K562 (cell line): ENCODE measurements around the gene SYT8. TPM values are rescaled to one million over a fixed set of nuclear protein-coding genes. Genes with fewer than 3 reads are reported as not detected.

Source experiments
- ATAC-seq: fragments of 200-7000 bp; cut with Tn5 transposase; 3 replicates; pipeline ENCODE4 v1.9.1; 2020; ENCODE audit warnings: moderate library complexity
- BruUV-seq: library from RNA; stranded (reverse); fragments of 400-500 nt; replicated peaks from 2 replicates; lab custom pipeline; 2021; lab: Mats Ljungman, UMichigan
- CTCF ChIA-PET: fragments of 300-600 bp; formaldehyde crosslinking; extraction: SDS; loops from one replicate; lab custom pipeline; 2021; ENCODE audit warnings: low intra/inter-chr PET ratio; lab: Yijun Ruan, JAX
- POLR2A ChIA-PET: fragments of 300-600, 350-650 bp; sonication (Branson Sonifier 250); formaldehyde crosslinking; extraction: SDS; loops from one replicate; lab custom pipeline; 2021; ENCODE audit warnings: antibody characterized with exemption, inconsistent platforms; lab: Yijun Ruan, JAX
- DNase-seq, 4 experiments: peaks; one replicate each; pipeline versions ENCODE4 v3.0.0 to v3.0.0-alpha.2; 2011 to 2018; ENCODE audit warnings: low spot score in 3 of 4, mixed read lengths in 3 of 4; ENCODE audit errors: extremely low read depth in 1 of 4
- FAIRE-seq: peaks from 2 replicates; lab custom pipeline; 2011; peaks lifted over from hg19 to GRCh38; lab: Jason Lieb, UNC
- H2AFZ ChIP-seq: 2 replicates; pipeline ENCODE4 v1.6.0; 2011; ENCODE audit warnings: low read depth, low read length, control low read depth, inconsistent platforms
- H3K27ac ChIP-seq: fragments of 200-600 bp; 3 replicates; pipeline ENCODE4 v1.8.0; 2011; ENCODE audit warnings: low read depth, mild to moderate bottlenecking, control low read depth, inconsistent platforms, low read length, moderate library complexity, mixed read lengths; ENCODE audit errors: extremely low read depth
- H3K27me3 ChIP-seq, 2 experiments: fragments of 300-600 bp in 1 of 2; 2 replicates in 1 of 2; 3 replicates in 1 of 2; pipeline versions ENCODE4 v1.6.0 to v1.8.0; 2011; ENCODE audit warnings: inconsistent platforms in 2 of 2, low read length in 2 of 2, mild to moderate bottlenecking in 1 of 2, mixed read lengths in 1 of 2, moderate library complexity in 1 of 2; ENCODE audit not compliant: control insufficient read depth in 2 of 2, insufficient read depth in 2 of 2
- H3K36me3 ChIP-seq: fragments of 300-600 bp; 3 replicates; pipeline ENCODE4 v1.8.0; 2011; ENCODE audit warnings: mild to moderate bottlenecking, low read length, inconsistent platforms; ENCODE audit not compliant: control insufficient read depth, insufficient read depth
- H3K4me1 ChIP-seq, 2 experiments: fragments of 200-600 bp in 1 of 2; replicated peaks in 1 of 2; 2 replicates in 1 of 2; 3 replicates in 1 of 2; pipeline versions ENCODE4 v1.5.1 to v1.8.0; 2011; ENCODE audit warnings: inconsistent platforms in 2 of 2, low read length in 2 of 2, mild to moderate bottlenecking in 1 of 2, mixed read lengths in 1 of 2, moderate library complexity in 1 of 2; ENCODE audit not compliant: control insufficient read depth in 2 of 2, insufficient read depth in 2 of 2
- H3K4me2 ChIP-seq: 2 replicates; pipeline ENCODE4 v1.6.1; 2011; ENCODE audit warnings: low read length, control low read depth, inconsistent platforms, mixed read lengths; ENCODE audit not compliant: insufficient read depth
- H3K4me3 ChIP-seq: fragments of 200-600 bp; sonication (generic), shearing (Covaris generic); 2 replicates; pipeline ENCODE4 v1.5.1; 2016; ENCODE audit warnings: control low read depth, inconsistent platforms
- H3K79me2 ChIP-seq: fragments of 200-600 bp; 3 replicates; pipeline ENCODE4 v1.8.0; 2011; ENCODE audit warnings: low read length, inconsistent platforms; ENCODE audit not compliant: control insufficient read depth, insufficient read depth
- H3K9ac ChIP-seq, 2 experiments: 2 replicates each; pipeline versions ENCODE4 v1.6.0 to v1.6.1; 2011; ENCODE audit warnings: low read depth in 2 of 2, low read length in 2 of 2, control low read depth in 1 of 2, inconsistent platforms in 1 of 2, mild to moderate bottlenecking in 1 of 2, mixed read lengths in 1 of 2; ENCODE audit not compliant: insufficient read depth in 1 of 2
- H3K9me1 ChIP-seq: one replicate; pipeline ENCODE4 v1.6.0; 2011; ENCODE audit warnings: inconsistent platforms, mild to moderate bottlenecking, low read length, moderate library complexity; ENCODE audit not compliant: control insufficient read depth, insufficient read depth
- H3K9me3 ChIP-seq: replicated peaks from 2 replicates; pipeline ENCODE4 v1.5.1; 2011; ENCODE audit warnings: low read depth, low read length, inconsistent platforms; ENCODE audit not compliant: control insufficient read depth, insufficient read depth
- H4K20me1 ChIP-seq: replicated peaks from 2 replicates; pipeline ENCODE4 v1.6.1; 2011; ENCODE audit warnings: low read length, inconsistent platforms, mixed read lengths; ENCODE audit not compliant: control insufficient read depth, insufficient read depth
- CHD2 ChIP-seq: IDR thresholded peaks from 2 replicates; pipeline ENCODE4 v1.6.1; 2011; ENCODE audit warnings: low read depth, low read length
- DIDO1 ChIP-seq: fragments of 450-650 bp; IDR thresholded peaks from 2 replicates; pipeline ENCODE4 v1.6.1; 2016; ENCODE audit warnings: low read depth, missing biosample characterization, missing genetic modification characterization
- ETV6 ChIP-seq, 3 experiments: fragments of 150-350 bp in 1 of 3; sonication (generic) in 1 of 3; formaldehyde crosslinking in 1 of 3; IDR thresholded peaks; 2 replicates each; pipeline versions ENCODE4 v1.6.1 to v1.8.0; 2014 to 2022; ENCODE audit warnings: borderline replicate concordance in 2 of 3, low read depth in 2 of 3, antibody characterized with exemption in 1 of 3, low read length in 1 of 3, mild to moderate bottlenecking in 1 of 3, missing genetic modification reagents in 1 of 3
- LARP7 ChIP-seq: fragments of 450-650 bp; IDR thresholded peaks from 2 replicates; pipeline ENCODE4 v1.6.1; 2016
- WGBS: fragments of 100-300 bp; shearing (Covaris generic); methylation state at CpG from one replicate; pipeline ENCODE4 v1.1.6; 2016; ENCODE audit warnings: low coverage, mixed read lengths; ENCODE audit not compliant: insufficient coverage; ENCODE audit errors: missing lambda C conversion rate; 5-methylcytosine and 5-hydroxymethylcytosine counted together
- in situ Hi-C: fragments of 300-500 bp; cut with MboI; formaldehyde crosslinking; loops from 4 replicates; pipeline ENCODE4 v1.15.0; 2018; ENCODE audit warnings: inconsistent platforms, mixed read lengths
- intact Hi-C: fragments of 100-400 bp; cut with micrococcal nuclease; formaldehyde crosslinking; loops from 2 replicates; pipeline ENCODE4 v1.14.2; 2022
- polyA plus RNA-seq, 8 experiments: library from polyadenylated mRNA; depleted of rRNA in 4 of 8; stranded (reverse) in 5 of 8; unstranded in 3 of 8; fragments of >200 nt; fragmentation: Nextera tagmentation in 2 of 8; fragmentation: Illumina TruSeq in 1 of 8; extraction: Ambion mirVana in 2 of 8; extraction: Trizol in 1 of 8; gene quantifications; 2 replicates each; pipeline versions ENCODE4 v1.2.1 to v1.2.3, GENCODE V29; 2011 to 2014; ENCODE audit warnings: inconsistent platforms in 1 of 8, missing spikeins in 1 of 8
- total RNA-seq, 7 experiments: library from RNA; depleted of rRNA in 6 of 7; stranded (reverse); fragments of >200 nt in 6 of 7; fragmentation: Illumina TruSeq in 2 of 7; extraction: Trizol in 2 of 7; gene quantifications; 2 replicates each; pipeline versions ENCODE4 v1.2.1 to v1.2.3, GENCODE V29; 2011 to 2021; ENCODE audit warnings: low replicate concordance in 1 of 7
- TF ChIP-seq, protein P1 (sequence below): IDR thresholded peaks from 2 replicates; pipeline ENCODE4 v1.6.1; 2011; ENCODE audit warnings: borderline replicate concordance, low read depth, mild to moderate bottlenecking, moderate library complexity, low read length; ENCODE audit not compliant: insufficient read depth, poor library complexity, severe bottlenecking
- TF ChIP-seq, protein P2 (sequence below), 3 experiments: IDR thresholded peaks in 2 of 3; conservative IDR thresholded peaks in 1 of 3; 2 replicates each; pipeline ENCODE4 v1.5.1; 2011 to 2012; ENCODE audit warnings: low read length in 3 of 3, mild to moderate bottlenecking in 3 of 3, control low read depth in 2 of 3, improper control_type of control experiment in 1 of 3, inconsistent platforms in 1 of 3, low read depth in 1 of 3, mixed read lengths in 1 of 3, moderate library complexity in 1 of 3; ENCODE audit not compliant: insufficient read depth in 2 of 3

Gene SYT8
- total and polyA plus RNA-seq, 9 of the 15 experiments (the other 6 are each of a cell fraction or from before 2014, with no cell fraction given), result not detected

DNA sequence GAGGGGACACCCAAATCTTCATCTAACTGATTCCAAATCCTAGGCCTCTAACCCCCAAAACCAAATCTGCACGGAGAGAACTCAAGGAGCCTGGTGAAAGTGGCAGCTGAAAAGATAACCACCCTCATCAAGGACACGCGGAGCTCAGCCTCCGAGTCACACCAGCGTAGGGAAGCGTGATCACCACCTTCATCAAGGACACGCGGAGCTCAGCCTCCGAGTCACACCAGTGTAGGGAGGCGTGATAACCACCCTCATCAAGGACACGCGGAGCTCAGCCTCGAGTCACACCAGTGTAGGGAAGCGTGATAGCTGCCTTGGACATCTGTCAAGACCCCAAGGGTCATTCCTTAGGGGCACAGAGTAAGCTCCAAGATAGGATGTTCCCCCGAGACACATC, 29.3 kb upstream of the SYT8 start (continued):
- TF ChIP-seq, protein P1, sequence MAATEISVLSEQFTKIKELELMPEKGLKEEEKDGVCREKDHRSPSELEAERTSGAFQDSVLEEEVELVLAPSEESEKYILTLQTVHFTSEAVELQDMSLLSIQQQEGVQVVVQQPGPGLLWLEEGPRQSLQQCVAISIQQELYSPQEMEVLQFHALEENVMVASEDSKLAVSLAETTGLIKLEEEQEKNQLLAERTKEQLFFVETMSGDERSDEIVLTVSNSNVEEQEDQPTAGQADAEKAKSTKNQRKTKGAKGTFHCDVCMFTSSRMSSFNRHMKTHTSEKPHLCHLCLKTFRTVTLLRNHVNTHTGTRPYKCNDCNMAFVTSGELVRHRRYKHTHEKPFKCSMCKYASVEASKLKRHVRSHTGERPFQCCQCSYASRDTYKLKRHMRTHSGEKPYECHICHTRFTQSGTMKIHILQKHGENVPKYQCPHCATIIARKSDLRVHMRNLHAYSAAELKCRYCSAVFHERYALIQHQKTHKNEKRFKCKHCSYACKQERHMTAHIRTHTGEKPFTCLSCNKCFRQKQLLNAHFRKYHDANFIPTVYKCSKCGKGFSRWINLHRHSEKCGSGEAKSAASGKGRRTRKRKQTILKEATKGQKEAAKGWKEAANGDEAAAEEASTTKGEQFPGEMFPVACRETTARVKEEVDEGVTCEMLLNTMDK, result no peak

DNA sequence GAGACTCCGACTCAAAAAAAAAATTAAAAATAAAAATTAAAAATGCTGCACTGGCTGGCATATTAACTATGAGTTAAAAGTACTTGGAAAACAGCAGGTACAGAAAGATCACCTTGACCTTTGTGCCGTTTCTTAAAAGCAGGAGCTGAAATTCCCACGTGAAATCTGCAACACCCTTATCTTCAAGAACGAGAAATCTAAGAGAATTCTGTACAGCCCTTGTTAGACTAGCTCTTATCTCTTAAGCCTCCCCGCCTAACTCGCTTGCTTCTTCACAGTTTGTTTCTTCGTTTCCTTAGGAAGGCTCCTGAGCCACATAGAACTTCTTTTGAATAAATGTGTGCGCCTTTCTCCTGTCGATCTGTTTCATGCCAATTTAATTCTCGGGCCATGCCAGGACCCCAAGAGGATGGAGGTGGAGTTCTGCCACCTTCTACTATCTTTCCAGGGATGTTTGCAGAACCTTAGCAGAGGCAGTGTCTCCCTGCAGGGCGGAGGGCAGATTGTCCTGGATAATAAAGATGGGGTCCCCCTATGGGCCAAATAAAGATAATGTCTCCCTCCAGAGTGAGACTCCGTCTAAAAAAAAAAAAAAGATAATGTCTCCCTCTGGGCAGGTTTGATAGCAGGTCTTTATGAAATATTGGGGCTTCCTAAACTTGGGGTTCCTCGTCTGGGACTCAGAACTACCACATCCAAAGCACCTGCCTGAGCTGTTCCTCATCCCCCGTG, 27.4 kb upstream of the SYT8 start:
- POLR2A ChIA-PET, result interaction anchor here (0.6 kb wide), 1 partner anchor 33 kb away, joined by 4 read pairs; no protein-coding TSS in a partner anchor
- CTCF ChIA-PET, result no interaction called here

More for the DNA sequence above, 27.4 kb upstream of the SYT8 start:
- peak in 2 of 4 experiments; percentile 39 to 44 for DNase-seq
- ATAC-seq, result no peak
- FAIRE-seq, result no peak
- H3K9me1 ChIP-seq, result no peaks in the 10 kb centered on the region
- peaks cover 38 to 56% of the 10 kb centered on the region in 2 experiments for H3K27me3 ChIP-seq
- in situ Hi-C loops (no loop called here), intact Hi-C loops (no loop called here)
- no peaks in the 10 kb centered on the region; the same call in 1 of the 2 replicates for H3K9me3 ChIP-seq
- H2AFZ ChIP-seq, result no peak overlapping the region
- no peaks in the 10 kb centered on the region for H3K79me2 ChIP-seq
- H4K20me1 ChIP-seq, result peaks cover 2% of the 10 kb centered on the region; the same call in 1 of the 2 replicates
- no peak overlapping the region for H3K4me2 ChIP-seq
- no peak overlapping the region for H3K9ac ChIP-seq
- no peak overlapping the region for H3K27ac ChIP-seq
- no peak overlapping the region for H3K4me3 ChIP-seq
- no TSS peak for BruUV-seq
- no peaks in the 10 kb centered on the region for H3K36me3 ChIP-seq
- TF ChIP-seq, protein P2, sequence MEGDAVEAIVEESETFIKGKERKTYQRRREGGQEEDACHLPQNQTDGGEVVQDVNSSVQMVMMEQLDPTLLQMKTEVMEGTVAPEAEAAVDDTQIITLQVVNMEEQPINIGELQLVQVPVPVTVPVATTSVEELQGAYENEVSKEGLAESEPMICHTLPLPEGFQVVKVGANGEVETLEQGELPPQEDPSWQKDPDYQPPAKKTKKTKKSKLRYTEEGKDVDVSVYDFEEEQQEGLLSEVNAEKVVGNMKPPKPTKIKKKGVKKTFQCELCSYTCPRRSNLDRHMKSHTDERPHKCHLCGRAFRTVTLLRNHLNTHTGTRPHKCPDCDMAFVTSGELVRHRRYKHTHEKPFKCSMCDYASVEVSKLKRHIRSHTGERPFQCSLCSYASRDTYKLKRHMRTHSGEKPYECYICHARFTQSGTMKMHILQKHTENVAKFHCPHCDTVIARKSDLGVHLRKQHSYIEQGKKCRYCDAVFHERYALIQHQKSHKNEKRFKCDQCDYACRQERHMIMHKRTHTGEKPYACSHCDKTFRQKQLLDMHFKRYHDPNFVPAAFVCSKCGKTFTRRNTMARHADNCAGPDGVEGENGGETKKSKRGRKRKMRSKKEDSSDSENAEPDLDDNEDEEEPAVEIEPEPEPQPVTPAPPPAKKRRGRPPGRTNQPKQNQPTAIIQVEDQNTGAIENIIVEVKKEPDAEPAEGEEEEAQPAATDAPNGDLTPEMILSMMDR (IDR thresholded peaks at IDR 0.05 in 2 of 3, conservative IDR thresholded peaks at IDR 0.05 in 1 of 3; ENCODE audit: insufficient read depth in 2 of 3, low read depth in 1 of 3, low read length in 3 of 3), result peak; percentile 10 to 24 (median 18); a peak in 1 of 6 replicates
- no peak for TF ChIP-seq LARP7
- TF ChIP-seq ETV6 (IDR thresholded peaks at IDR 0.05; ENCODE audit: borderline replicate concordance in 1 of 2, low read depth in 2 of 2, low read length in 1 of 2), result no peak
- TF ChIP-seq ETV6 (CRISPR knock-in tag; IDR thresholded peaks at IDR 0.05; ENCODE audit: borderline replicate concordance), result no peak
- no peak for TF ChIP-seq CHD2
- TF ChIP-seq DIDO1 (tag), result no peak
- peaks cover 0 to 4% of the 10 kb centered on the region in 2 experiments; a peak in 1 of 5 replicates for H3K4me1 ChIP-seq
- 3% methylated on average over 14 of the region's 14 CpGs for WGBS
